Panc1 (cell line): ENCODE measurements around the gene PHF2. TPM values are rescaled to one million over a fixed set of nuclear protein-coding genes. Genes with fewer than 3 reads are reported as not detected.
"Not testable (repeated sequence)": the region's sequence is repeated elsewhere in the genome, so short reads cannot be mapped to it uniquely, and the experiment has no call there.

ENCODE experiments used
- ATAC-seq: fragments of 200-7000 bp; cut with Tn5 transposase; 2 replicates; pipeline ENCODE4 v1.9.1; 2020; ENCODE audit warnings: mild to moderate bottlenecking, moderate library complexity
- BruUV-seq: library from RNA; stranded (reverse); fragments of 400-500 nt; replicated peaks from 2 replicates; lab custom pipeline; 2021; lab: Mats Ljungman, UMichigan
- CTCF ChIA-PET: fragments of 300-600 bp; sonication (Branson Sonifier 250); formaldehyde crosslinking; loops from one replicate; lab custom pipeline; 2022; ENCODE audit warnings: antibody characterized with exemption; lab: Charles Lee
- POLR2A ChIA-PET: fragments of 300-600 bp; sonication (Branson Sonifier 250); formaldehyde crosslinking; loops from one replicate; lab custom pipeline; 2022; ENCODE audit warnings: antibody characterized with exemption; lab: Charles Lee
- DNase-seq: peaks from one replicate; pipeline ENCODE4 v3.0.0-alpha.2; 2010; ENCODE audit warnings: low read depth, low spot score
- H3K27ac ChIP-seq: 2 replicates; pipeline ENCODE4 v1.5.1; 2011; ENCODE audit warnings: mild to moderate bottlenecking, low read length, inconsistent platforms
- H3K27me3 ChIP-seq: fragments of 200-500 bp; sonication (Bioruptor generic); 2 replicates; pipeline ENCODE4 v1.6.0; 2014; ENCODE audit warnings: low read length, inconsistent platforms; ENCODE audit not compliant: control insufficient read depth, insufficient read depth
- H3K36me3 ChIP-seq: fragments of 200-500 bp; sonication (Bioruptor generic); 2 replicates; pipeline ENCODE4 v1.5.1; 2014; ENCODE audit warnings: inconsistent platforms, mild to moderate bottlenecking, low read length, moderate library complexity; ENCODE audit not compliant: control insufficient read depth, insufficient read depth
- H3K4me1 ChIP-seq: 2 replicates; pipeline ENCODE4 v1.5.1; 2011; ENCODE audit warnings: inconsistent platforms, mild to moderate bottlenecking, low read length, moderate library complexity; ENCODE audit not compliant: control insufficient read depth, insufficient read depth
- H3K4me3 ChIP-seq, 2 experiments: 2 replicates each; pipeline ENCODE4 v1.5.1; 2011 to 2012; ENCODE audit warnings: low read depth in 2 of 2, low read length in 2 of 2, mild to moderate bottlenecking in 2 of 2, inconsistent platforms in 1 of 2, moderate library complexity in 1 of 2
- H3K9me3 ChIP-seq: fragments of 200-500 bp; sonication (Bioruptor generic); 2 replicates; pipeline ENCODE4 v1.5.1; 2014; ENCODE audit warnings: low read depth, mild to moderate bottlenecking, inconsistent platforms, low read length, moderate library complexity; ENCODE audit not compliant: control insufficient read depth, insufficient read depth
- CTCF ChIP-seq: fragments of 450-650 bp; IDR thresholded peaks from 2 replicates; pipeline ENCODE4 v1.5.1; 2017; ENCODE audit warnings: mild to moderate bottlenecking
- POLR2AphosphoS5 ChIP-seq: IDR thresholded peaks from 2 replicates; pipeline ENCODE4 v1.6.1; 2012; ENCODE audit warnings: mild to moderate bottlenecking, low read depth, low read length, moderate library complexity
- REST ChIP-seq, 2 experiments: IDR thresholded peaks; 2 replicates each; pipeline ENCODE4 v1.6.1; 2011 to 2012; ENCODE audit warnings: low read depth in 2 of 2, control low read depth in 1 of 2, low read length in 1 of 2, mild to moderate bottlenecking in 1 of 2, moderate library complexity in 1 of 2; ENCODE audit not compliant: insufficient read depth in 1 of 2
- SIN3A ChIP-seq: IDR thresholded peaks from 2 replicates; pipeline ENCODE4 v1.6.1; 2012; ENCODE audit warnings: low read depth, mild to moderate bottlenecking, low read length, moderate library complexity, borderline replicate concordance; ENCODE audit not compliant: insufficient read depth
- TCF7L2 ChIP-seq: IDR thresholded peaks from 2 replicates; pipeline ENCODE4 v1.6.1; 2011; ENCODE audit warnings: mild to moderate bottlenecking, low read depth, low read length, inconsistent platforms
- in situ Hi-C: cut with HindIII; loops from 2 replicates; pipeline ENCODE4 v1.10.0; 2016; ENCODE audit warnings: low sequenced_read_pairs, low pct_unique_long_range_greater_than_20kb
- intact Hi-C: fragments of 100-400 bp; cut with micrococcal nuclease; formaldehyde crosslinking; loops from one replicate; pipeline ENCODE4 v1.10.0; 2022; ENCODE audit not compliant: unreplicated experiment
- total RNA-seq: library from RNA; stranded (reverse); gene quantifications from one replicate; pipeline ENCODE4 v1.2.1, GENCODE V29; 2021; ENCODE audit not compliant: unreplicated experiment

The PHF2 gene
- total RNA-seq, 1 experiment from 2014 or later = 16.6 TPM

DNA sequence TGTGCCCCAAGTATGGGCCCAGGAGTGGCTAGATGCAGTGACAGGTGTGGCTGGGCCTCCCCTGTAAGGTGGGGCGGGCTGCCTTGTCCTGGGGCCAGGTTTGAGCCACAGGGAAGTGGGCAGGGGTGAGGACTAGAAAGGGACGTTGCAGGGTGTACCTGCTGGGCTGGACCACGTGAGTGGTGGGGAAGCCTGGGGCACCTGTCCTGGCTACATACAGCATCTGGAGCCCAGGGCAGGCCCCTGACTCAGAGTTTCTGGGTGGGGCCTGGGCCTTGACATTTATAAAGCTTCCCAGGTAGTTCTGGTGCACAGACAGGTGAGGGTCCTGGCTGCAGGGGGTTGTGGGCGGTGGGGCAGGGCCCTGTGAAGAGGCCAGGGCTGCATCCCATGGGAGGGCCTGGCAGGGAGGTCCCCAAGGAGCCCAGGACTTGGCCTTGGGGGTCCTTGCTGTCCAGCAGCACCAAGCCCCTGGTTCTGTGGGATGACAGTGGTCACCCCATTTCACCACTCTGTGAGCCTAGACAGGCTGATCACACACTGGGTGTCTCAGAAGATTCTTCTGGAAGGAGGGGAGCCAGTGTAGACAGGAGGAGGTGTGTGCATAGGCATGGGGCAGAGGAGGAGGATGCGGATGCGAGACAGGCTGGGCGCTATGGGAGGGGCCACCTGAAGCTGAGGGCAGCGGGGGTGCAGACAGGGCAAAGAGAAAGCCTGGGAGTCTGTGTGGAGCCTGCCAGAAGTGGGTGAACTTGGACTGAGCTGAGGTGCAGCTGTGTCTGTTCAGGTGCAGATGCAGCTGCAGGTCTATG lies 94.0 kb downstream of the PHF2 start:
- intact Hi-C loops (no loop called here), in situ Hi-C loops (no loop called here)
- Histone ChIP-seq H3K36me3 (no peaks in the 10 kb centered on the region), H3K27me3 (no peaks in the 10 kb centered on the region), H3K4me3 (no peak overlapping the region), H3K27ac (no peak overlapping the region), H3K9me3 (no peaks in the 10 kb centered on the region), H3K4me1 (no peaks in the 10 kb centered on the region)
- ChIA-PET CTCF (no interaction called here), POLR2A (no interaction called here)
- no TSS peak for BruUV-seq
- TF ChIP-seq SIN3A (no peak), TCF7L2 (no peak), CTCF (no peak), REST (IDR thresholded peaks at IDR 0.05; ENCODE audit: insufficient read depth in 1 of 2, low read depth in 2 of 2, low read length in 1 of 2) (no peak), POLR2AphosphoS5 (no peak)
- ATAC-seq (no peak; the same call in 1 of the 2 replicates), DNase-seq (no peak)

DNA sequence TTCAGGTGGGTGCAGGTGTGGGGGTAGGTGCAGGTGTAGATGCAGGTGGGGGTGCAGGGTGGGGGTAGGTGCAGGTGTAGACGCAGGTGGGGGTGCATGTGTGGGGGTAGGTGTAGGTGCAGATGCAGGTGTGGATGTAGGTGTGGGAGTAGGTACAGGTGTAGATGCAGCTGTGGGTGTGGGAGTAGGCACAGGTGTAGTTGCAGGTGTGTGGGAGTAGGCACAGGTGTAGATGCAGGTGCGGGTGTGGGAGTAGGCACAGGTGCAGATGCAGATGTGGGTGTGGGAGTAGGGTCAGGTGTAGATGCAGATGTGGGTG lies 94.6 kb downstream of the PHF2 start:
- H3K4me3 ChIP-seq = no peak overlapping the region
- H3K36me3 ChIP-seq = no peaks in the 10 kb centered on the region
- no TSS peak for BruUV-seq
- no peak overlapping the region for H3K27ac ChIP-seq
- POLR2A ChIA-PET = no interaction called here
- no peak for DNase-seq
- H3K27me3 ChIP-seq = no peaks in the 10 kb centered on the region
- H3K4me1 ChIP-seq = no peaks in the 10 kb centered on the region
- TF ChIP-seq REST (IDR thresholded peaks at IDR 0.05; ENCODE audit: insufficient read depth in 1 of 2, low read depth in 2 of 2, low read length in 1 of 2) (no peak), SIN3A (no peak), TCF7L2 (no peak), CTCF (no peak), POLR2AphosphoS5 (no peak)
- intact Hi-C loops = no loop called here
- no peaks in the 10 kb centered on the region for H3K9me3 ChIP-seq
- CTCF ChIA-PET = no interaction called here
- ATAC-seq = no peak
- in situ Hi-C loops = no loop called here

- in situ Hi-C loops, H3K4me1 ChIP-seq, H3K9me3 ChIP-seq, H3K27me3 ChIP-seq, intact Hi-C loops, POLR2A ChIA-PET, H3K36me3 ChIP-seq, DNase-seq, CTCF ChIA-PET, H3K27ac ChIP-seq, H3K4me3 ChIP-seq, ATAC-seq, BruUV-seq: not testable (repeated sequence)
Measured at GRCh38 chr9:93672330-93673020, 96.1 kb downstream of the PHF2 start.
